M059J (cell line): ENCODE data around the gene PPM1J. TPM values are rescaled to one million over a fixed set of nuclear protein-coding genes. Genes with fewer than 3 reads are reported as not detected.

ENCODE experiments used
- DNase-seq: peaks from one replicate; pipeline ENCODE4 v3.0.0-alpha.2; 2012; ENCODE audit warnings: low read depth
- total RNA-seq: library from RNA; depleted of rRNA; stranded (reverse); fragments of >200 nt; shearing (Covaris generic); gene quantifications from 2 replicates; pipeline ENCODE4 v1.2.3, GENCODE V29; 2014

The PPM1J gene
- total RNA-seq, 1 experiment from 2014 or later: 1.3 TPM

DNA sequence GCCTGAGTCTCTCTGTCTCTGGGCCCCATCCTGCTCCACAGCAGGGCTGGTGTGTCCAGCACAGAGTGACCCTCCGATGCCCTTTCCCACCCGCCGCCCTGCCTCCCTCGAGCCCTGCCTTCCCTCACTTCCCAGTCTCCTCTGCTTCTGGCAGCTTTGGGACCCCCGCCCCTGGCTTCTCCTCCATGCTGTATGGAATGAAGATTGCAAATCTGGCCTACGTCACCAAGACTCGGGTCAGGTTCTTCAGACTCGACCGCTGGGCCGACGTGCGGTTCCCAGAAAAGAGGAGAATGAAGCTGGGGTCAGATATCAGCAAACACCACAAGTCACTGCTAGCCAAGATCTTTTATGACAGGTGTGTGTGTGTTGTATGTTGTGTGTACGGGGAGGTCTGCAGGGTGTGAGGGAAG, 26.3 kb downstream of the PPM1J start:
- no peak for DNase-seq

DNA sequence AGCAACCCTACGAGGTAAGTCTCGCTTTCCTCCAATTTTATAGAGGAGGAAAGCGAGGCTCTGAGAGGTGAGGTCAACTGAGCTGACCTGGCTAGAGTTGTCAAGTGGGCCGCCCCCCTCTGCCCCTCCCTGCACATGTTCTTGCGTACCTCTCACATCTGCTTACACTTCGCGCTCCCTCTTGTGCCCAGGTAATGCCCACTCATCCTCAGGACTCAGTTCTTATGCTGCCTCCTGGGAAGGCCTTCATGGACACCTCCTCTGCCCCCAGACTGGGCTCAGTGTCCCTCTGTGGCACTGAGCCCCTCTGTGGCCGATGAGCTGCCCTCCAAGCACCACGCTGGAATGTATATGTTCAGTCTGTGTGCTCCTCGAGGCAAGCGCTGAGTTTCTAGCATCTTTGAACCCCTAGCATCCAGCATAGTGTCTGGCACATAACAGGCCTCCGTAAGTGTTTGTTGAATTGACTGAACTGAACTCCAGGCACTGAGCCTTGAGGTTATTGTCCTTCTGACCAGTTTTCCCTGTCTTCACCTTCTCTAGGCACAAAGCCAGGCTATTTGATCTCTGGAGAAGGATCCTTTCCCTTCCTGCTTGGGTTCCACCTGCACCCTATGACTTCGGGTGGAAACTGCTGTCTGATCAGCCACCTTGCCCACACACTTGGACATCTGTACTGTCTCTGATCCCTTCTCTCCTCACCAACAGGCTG, 27.2 kb downstream of the PPM1J start:
- DNase-seq: no peak

DNA sequence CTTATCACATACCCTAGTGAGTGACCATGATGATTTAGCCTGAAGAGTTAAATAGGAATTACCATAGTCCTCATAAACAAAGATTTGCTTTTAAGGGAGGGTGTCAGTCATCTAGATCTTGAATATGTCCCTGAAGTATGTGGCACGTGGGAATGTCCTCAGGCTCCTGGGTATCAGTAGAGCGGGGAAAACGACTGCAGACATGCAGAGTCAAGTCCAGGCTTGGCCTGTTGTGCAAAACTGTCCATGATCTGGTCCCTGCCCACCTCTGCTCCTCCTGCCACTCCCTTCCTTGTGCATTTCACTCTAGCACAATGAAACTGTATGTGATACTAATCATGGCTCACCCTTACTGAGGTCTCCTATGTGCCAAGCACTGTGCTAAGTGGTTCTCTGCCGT, 27.8 kb downstream of the PPM1J start:
- no peak for DNase-seq

DNA sequence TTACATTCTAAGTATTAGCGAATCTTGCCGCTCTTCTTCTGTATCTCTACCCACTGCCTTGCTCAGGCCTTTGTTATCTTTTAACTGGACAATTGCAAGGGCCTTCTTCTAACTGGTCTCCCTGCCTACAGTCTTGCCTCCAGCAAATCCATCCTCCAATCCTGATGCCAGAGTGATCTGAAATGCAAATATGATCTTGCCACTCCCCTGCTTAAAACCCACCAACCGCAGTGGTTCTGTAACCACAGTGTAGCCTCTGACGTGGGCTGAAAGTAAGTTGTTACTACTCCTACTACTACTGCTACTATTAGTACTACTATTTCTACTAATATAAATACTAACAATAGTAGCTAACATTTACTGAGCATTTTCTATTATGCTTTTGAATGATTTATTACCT, 28.3 kb downstream of the PPM1J start:
- DNase-seq: no peak

DNA sequence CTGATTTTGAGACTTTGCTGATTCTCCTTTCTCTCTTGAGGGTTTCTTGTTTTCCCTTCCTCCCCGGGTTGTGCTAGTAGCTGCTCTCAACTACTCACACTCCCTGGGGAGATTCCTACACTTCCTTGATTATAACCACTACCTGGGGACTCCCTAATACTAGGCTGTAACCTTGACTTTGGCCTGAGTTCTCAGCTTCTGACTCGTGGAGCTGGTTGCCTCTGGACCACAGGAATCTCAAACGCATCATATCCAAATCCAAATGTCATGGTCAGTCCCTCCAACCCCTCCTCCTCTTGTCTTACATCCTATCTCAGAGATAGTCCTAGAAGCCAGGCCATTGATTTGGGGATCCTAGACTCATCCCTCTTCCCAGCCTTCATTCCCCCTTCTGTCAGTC, 28.7 kb downstream of the PPM1J start:
- peak; percentile 30 for DNase-seq

DNA sequence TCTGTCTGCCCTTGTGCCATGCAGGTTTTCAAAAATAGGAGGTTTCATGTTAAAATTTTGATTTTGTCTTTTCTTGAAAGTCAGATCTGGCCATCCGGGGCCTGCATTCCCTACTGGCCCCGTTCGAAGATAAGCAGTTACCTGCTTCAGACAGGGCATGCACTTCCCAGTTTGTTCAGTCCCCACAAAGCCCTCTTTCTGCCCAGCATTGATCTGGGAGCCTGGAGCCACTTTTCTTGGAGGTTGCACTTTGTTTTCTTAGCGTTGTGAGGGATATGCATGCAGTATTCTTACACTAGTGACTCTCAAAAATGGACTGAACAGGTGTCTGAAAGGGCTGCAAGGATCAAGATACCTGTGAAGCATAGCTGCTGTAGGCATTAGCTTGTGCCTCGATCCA, 29.2 kb downstream of the PPM1J start:
- no peak for DNase-seq

DNA sequence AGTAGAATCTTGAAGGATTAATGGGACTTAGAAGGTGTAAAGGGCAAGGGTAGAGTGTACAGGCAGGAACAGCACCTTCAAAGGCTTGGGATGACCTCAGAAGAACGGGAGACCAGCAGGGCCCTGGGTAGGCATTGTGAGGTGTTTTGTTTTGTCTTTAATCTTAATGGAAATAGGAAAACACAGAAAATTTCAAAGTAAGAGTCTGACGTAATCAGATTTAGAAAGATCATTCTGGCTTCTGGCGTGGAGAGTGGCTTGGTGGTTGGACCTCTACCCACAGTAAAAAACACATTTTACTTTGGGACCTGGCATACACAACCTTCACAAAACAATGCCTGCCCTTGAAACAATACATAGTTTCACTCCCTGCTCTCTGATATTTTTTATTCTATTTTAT, 36.5 kb downstream of the PPM1J start:
- DNase-seq: no peak

DNA sequence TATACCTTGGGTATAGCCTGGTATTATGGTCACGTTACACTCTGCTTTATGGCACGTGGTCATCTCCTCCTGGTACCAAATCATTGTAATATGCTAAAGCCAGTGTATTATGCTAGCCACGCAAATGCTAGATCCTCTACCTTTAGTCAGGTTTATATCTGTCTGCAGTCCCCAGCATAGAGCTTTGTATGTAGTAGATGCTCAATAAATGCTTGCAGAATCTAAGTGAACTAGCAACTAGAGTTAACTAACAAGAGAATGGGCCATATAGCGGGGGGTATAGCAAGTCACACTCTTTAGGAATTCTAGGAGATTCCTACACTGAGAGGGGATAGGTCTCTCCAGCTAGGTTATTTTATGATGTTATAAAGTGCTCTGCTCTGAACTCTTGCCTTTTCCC, 37.6 kb downstream of the PPM1J start:
- DNase-seq: no peak

DNA sequence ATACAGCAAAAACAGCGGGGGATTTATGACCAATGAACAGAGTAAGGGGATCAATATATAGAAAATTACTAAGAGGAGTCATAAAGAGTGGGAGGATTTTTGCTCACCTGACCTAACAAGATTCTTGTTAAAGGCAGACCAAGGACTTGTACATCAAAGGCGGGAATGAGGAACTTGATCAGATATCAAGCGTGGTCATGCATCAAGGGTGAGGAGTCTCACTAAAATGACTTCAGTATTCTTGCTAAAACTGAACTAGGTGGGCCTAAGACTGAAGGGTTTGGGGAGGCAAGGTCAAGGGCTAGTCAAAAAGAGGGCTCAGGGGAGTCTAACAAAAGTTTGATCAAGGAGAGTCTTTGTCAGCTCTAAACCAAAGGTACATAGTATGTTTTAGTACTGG, 38.6 kb downstream of the PPM1J start:
- no peak for DNase-seq

DNA sequence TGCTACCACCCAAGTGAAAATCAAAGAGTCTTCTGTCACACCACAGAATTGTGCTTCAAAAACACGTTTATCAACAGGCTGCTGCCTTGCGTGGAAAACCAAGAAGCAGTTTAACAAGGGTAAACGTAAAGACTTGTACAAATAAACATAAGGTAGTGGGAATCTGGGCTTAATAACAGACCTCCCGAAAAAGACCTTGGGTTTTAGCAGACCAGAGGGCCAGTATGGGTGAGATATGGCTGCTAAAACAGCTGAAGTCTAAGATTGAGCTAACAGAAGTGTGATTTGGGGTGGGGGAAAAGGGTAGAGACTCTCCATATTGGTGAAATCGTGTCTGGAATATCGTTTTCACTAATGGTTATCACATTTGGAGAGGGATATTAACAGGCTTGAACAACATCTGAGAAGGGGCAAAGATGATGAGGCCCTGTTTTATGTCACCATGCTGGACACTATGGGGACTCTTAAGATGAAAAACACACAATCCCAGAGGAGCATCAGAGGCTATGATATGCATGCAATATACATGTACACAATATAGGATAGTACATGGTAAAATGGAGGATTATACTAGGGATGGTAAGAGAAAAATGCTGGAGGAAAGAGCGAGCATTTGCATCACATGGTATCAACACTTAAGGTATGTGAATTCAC, 39.3 kb downstream of the PPM1J start:
- DNase-seq: no peak

DNA sequence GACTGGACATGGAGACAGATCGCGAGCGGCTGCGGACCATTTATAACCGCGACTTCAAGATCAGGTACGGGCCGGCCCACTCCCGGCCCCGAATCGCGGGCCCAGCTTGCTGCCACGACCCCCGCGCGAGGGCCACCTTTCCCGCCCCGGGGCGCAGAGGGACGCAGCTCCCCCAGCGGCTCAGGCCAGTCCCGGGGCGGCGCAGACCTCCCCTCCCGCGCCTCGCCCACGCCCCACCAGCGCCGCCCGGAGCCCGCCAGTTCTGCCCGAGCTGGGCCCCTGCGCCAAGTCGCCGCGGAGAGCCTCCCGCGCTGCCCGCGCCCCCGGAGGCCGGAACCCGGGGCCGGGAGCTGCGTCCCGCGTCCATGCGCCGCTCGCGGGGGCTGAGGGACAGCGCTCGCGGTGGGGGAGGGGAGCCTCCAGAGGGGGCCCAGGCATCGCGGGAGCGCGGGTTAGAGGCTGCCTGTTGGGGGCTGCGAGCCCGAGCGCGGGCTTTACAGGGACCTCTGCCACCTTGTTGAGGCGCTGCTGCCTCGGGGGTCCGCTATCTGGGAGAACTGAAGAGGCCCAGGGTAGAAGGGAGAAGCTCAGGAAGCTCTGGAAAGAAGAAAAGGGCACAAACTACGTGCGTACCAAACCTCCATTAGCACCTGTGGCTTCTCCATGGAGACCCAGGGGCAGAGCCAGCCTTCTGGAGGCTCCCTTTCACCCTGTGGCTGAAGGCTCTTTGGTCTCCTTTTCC, 40.0 kb downstream of the PPM1J start:
- DNase-seq: peak; percentile 14

DNA sequence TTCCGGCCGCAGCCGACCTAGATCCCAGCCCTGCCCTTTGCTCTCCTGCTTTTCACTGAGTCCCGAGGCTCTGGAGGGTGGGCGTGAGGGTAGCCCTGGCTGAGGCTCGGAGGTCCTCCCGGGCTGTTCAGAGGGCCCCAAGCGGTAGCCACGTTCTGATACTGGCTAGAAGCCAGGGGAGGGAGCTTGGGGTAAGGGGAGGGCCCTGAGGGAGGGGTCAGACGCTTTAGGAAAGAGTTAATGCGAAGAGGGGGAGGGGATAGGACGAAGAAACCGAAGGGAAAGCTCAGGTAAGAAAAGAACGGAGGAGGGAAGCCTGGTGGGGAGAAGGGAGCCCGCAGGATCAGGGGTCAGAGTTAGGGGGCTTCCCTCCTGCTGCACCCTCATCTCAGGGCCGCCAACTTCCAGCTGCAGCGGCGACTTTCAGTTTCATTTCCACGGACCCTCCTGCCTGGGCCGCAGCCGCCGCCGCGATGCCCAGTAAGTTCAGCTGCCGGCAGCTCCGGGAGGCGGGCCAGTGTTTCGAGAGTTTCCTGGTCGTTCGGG, 40.6 kb downstream of the PPM1J start, which contains the start of gene MOV10:
Gene MOV10 (plus strand): TSS at position 220 of the 546 bp plus-strand sequence. CDS start 254 bp downstream, at position 474.
- peak; percentile 82 for DNase-seq

DNA sequence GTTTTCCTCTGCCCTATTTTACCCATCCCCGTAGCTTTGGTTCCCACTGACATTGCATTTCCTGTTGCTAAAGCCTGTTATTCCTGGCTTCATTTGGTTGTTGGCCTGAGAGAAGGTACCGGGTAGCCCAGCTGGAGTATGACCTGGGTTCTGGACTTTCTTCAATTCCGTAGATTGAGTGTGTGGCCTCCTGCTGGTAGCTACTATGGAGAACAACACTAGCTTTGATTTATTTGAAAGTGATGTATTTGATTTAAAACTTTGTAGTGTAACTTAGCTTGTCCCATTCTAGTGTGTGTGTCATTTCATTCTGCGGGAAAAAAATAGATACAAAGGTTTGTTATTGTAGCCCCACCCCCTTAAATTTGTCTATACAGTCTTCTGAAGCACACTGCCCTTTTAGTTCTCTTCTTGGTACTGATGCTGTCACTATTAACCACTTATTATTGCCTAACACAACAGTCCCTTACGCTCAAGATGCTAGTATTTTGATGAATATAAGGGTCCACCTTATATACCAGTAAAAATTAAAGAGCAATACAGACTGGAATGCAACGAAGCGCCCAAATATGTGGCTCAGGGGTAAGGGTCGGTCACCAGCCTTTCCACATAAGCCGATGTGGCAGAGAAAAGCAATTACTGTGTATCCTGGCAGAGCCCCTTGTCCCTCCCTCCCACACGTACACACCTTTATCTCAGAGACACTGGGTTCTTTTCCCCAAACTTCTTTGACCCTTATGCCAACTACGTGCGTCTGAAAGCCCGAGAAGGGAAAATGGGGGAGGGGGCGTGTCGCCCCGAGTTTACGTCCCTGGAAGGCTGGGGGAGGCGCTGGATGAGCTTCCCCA, 41.3 kb downstream of the PPM1J start:
- DNase-seq: peak; percentile 79

DNA sequence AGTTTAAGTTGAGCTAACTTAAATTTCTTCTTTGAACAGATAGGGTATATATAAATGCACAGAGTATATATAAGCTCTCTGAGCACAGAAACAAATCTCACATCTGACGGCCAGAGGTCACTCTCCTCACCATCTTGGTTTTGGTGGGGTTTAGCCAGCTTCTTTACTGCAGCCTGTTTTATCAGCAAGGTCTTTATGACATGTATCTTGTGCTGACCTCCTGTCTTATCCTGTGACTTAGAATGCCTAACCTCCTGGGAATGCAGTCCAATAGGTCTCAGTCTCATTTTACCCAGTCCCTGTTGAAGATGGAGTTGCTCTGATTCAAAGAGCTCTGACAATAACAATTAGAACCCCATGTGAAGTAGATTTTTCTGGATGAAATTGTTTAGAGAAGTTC, 42.3 kb downstream of the PPM1J start:
- peak; percentile 9 for DNase-seq

DNA sequence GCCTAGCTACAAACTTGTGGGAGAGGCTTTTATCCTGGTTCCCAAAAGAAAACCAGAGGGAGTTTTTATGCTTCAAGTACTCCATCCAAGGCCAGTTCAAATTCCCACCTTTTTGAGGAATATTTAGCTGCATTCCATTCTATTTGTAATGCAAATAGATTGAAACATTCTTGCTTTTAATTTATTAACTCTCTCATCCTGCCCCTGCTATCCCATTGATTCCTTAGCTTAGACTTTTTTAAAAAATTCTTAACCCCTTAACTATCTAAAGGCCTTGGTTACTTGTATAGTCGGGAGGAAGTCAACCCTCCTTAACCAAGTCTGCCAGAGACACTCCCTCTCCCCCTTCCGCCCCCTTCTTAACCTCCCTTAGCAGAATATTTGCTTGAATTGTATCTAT, 43.1 kb downstream of the PPM1J start:
- DNase-seq: no peak

DNA sequence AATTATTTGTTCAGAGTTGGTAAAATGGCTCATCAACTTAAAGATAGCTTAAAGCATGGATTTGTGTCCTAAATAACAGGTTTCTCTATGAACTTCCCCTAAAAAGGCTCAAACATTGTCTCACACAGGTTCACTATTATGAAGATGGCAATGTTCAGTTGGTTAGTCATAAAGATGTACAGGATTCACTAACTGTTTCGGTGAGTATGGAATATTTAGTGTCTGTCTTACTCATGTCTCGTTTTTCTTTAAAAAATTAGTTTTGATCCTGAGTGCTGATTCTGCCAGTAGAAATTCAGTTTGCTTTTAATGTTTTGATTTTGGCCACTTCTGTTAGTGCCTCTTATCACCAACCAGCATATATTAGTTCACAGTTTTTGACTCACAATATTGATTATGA, 48.2 kb downstream of the PPM1J start:
- no peak for DNase-seq

DNA sequence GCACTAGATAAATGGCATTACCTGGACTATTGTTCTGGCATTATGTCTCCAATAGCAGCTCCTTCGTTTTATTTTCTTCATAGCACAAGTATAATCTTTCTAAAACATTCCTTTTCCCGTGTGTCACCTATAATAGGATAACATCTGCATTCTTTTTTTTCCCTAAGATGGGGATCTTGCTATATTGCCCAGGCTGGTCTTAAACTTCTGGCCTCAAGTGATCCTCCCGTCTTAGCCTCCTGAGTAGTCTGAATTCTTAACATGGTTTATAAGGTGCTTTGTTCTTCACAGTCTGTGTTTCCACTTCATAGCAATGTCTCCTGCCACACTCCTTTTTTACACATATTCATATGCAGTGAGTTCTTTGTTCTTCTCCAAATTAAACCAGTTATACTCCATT, 49.3 kb downstream of the PPM1J start:
- no peak for DNase-seq
